GM23338 (cell line): Measurements from ENCODE around the gene GNA12.

Source experiments
- CTCF ChIP-seq, 2 experiments: fragments of 200-600 bp in 1 of 2; sonication (generic) in 1 of 2; conservative IDR thresholded peaks; 2 replicates each; pipeline versions ENCODE4 v1.5.1 to v1.6.1; 2016 to 2017; ENCODE audit warnings: antibody characterized with exemption in 2 of 2, low read depth in 2 of 2, mild to moderate bottlenecking in 2 of 2, moderate library complexity in 1 of 2
- EZH2 ChIP-seq: fragments of 200-600 bp; sonication (generic); IDR thresholded peaks from one replicate; pipeline ENCODE4 v1.8.0; 2017; ENCODE audit warnings: antibody characterized with exemption, mild to moderate bottlenecking, low read depth; ENCODE audit not compliant: unreplicated experiment
- EZH2phosphoT487 ChIP-seq: fragments of 200-600 bp; sonication (generic); IDR thresholded peaks from one replicate; pipeline ENCODE4 v1.8.1; 2018; ENCODE audit warnings: antibody characterized with exemption; ENCODE audit not compliant: unreplicated experiment
- POLR2AphosphoS5 ChIP-seq: IDR thresholded peaks from 2 replicates; pipeline ENCODE4 v1.6.1; 2016; ENCODE audit warnings: antibody characterized with exemption, low read depth
- TF ChIP-seq, protein P1 (sequence below): IDR thresholded peaks from one replicate; pipeline ENCODE4 v1.6.1; 2018; ENCODE audit warnings: antibody characterized with exemption; ENCODE audit not compliant: unreplicated experiment

DNA sequence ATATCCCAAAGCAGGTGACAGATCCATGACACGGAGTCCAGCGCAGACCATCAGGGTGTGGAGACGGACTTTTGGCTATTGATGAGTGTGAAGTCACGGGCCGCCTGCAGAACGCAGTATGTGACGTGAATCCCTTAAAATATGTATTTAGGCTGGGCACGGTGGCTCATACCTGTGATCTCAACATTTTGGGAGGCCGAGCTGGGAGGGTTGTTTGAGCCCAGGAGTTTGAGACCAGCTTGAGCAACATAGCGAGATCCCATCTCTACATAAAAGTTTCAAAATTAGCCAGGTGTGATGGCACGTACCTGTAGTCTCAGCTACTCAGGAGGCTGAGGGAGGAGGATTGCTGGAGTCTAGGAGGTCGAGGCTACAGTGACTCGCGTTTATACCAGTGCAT is 158.0 kb downstream of the GNA12 start:
- no peak for TF ChIP-seq POLR2AphosphoS5
- no peak for TF ChIP-seq EZH2phosphoT487
- TF ChIP-seq CTCF (conservative IDR thresholded peaks at IDR 0.05; ENCODE audit: low read depth in 2 of 2): no peak
- no peak for TF ChIP-seq EZH2
- TF ChIP-seq, protein P1, sequence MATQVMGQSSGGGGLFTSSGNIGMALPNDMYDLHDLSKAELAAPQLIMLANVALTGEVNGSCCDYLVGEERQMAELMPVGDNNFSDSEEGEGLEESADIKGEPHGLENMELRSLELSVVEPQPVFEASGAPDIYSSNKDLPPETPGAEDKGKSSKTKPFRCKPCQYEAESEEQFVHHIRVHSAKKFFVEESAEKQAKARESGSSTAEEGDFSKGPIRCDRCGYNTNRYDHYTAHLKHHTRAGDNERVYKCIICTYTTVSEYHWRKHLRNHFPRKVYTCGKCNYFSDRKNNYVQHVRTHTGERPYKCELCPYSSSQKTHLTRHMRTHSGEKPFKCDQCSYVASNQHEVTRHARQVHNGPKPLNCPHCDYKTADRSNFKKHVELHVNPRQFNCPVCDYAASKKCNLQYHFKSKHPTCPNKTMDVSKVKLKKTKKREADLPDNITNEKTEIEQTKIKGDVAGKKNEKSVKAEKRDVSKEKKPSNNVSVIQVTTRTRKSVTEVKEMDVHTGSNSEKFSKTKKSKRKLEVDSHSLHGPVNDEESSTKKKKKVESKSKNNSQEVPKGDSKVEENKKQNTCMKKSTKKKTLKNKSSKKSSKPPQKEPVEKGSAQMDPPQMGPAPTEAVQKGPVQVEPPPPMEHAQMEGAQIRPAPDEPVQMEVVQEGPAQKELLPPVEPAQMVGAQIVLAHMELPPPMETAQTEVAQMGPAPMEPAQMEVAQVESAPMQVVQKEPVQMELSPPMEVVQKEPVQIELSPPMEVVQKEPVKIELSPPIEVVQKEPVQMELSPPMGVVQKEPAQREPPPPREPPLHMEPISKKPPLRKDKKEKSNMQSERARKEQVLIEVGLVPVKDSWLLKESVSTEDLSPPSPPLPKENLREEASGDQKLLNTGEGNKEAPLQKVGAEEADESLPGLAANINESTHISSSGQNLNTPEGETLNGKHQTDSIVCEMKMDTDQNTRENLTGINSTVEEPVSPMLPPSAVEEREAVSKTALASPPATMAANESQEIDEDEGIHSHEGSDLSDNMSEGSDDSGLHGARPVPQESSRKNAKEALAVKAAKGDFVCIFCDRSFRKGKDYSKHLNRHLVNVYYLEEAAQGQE: no peak
